ENCODE data around the gene CMPK2. TPM values are rescaled to one million over a fixed set of nuclear protein-coding genes. Genes with fewer than 3 reads are reported as not detected.

CMPK2 gene
- total RNA-seq, 1 experiment from 2014 or later: 5.0 TPM

DNA sequence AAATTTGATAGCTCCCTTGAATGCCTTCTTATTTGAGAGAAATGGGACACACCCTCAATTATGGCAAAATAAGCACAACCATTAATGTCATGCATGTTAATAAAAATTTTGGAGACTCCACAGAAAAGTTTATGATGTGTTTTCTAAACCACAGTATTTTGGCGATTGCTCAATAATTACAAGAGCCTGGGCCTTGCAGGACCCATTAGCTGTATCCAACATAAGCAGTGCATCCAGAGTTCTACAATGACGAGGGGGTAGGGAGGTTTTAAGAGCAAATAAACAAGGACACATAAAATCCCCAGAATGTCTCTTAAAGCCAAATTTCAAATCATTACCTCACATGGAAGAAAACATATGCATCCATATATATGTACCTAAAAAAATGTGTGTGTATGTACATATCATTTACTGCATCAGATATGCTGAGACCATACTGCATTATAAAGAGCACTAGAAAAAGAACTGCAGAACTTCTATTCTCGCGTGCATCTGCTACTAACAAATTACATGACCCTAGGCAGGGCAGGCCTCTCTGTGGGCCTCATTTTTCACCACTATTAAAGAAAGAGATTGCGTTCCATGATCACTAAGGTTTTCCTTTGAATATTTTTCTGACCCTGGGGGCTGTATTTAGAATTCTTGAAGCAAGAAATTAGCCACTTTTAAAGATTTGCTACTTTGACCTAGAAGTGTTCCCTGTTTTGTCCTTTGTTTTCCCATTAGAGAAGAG, 38.0 kb downstream of the CMPK2 start:
- Histone ChIP-seq H3K36me3 (ENCODE audit: low read depth, low read length) (no peaks in the 10 kb centered on the region), H3K4me3 (ENCODE audit: low read length) (no peak overlapping the region), H3K4me1 (ENCODE audit: insufficient read depth, low read length) (peaks cover 17% of the 10 kb centered on the region), H4K20me1 (ENCODE audit: low read length) (no peaks in the 10 kb centered on the region), H3K9me3 (ENCODE audit: low read length) (0 out of 2 replicates have a peak, but pooled peaks cover 8% of the 10 kb centered on the region), H3K9me2 (replicated peaks; ENCODE audit: low read length) (no peaks in the 10 kb centered on the region), H3K27ac (ENCODE audit: low read length) (peak overlapping the region; percentile 94), H3K79me2 (ENCODE audit: low read length) (no peaks in the 10 kb centered on the region), H3K4me2 (ENCODE audit: low read length) (no peak overlapping the region), H3F3A (ENCODE audit: low read length, unreplicated experiment) (no peaks in the 10 kb centered on the region), H2AFZ (ENCODE audit: low read length) (peak overlapping the region; percentile 15; the same call in 1 of the 2 replicates), H3K9ac (ENCODE audit: low read length) (peak overlapping the region; percentile 77; the same call in 1 of the 2 replicates), H3K27me3 (ENCODE audit: low read length) (peaks cover 4% of the 10 kb centered on the region; the same call in 1 of the 2 replicates)
- intact Hi-C loops (cut with micrococcal nuclease): no loop called here
- TF ChIP-seq, protein P1, sequence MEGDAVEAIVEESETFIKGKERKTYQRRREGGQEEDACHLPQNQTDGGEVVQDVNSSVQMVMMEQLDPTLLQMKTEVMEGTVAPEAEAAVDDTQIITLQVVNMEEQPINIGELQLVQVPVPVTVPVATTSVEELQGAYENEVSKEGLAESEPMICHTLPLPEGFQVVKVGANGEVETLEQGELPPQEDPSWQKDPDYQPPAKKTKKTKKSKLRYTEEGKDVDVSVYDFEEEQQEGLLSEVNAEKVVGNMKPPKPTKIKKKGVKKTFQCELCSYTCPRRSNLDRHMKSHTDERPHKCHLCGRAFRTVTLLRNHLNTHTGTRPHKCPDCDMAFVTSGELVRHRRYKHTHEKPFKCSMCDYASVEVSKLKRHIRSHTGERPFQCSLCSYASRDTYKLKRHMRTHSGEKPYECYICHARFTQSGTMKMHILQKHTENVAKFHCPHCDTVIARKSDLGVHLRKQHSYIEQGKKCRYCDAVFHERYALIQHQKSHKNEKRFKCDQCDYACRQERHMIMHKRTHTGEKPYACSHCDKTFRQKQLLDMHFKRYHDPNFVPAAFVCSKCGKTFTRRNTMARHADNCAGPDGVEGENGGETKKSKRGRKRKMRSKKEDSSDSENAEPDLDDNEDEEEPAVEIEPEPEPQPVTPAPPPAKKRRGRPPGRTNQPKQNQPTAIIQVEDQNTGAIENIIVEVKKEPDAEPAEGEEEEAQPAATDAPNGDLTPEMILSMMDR (conservative IDR thresholded peaks at IDR 0.05; ENCODE audit: low read depth, low read length): no peak
- DNase-seq: peak; percentile 35
- no TSS peak for BruUV-seq (replicated peaks)
- no peak; the same call in none of the 2 replicates for ATAC-seq
- CTCF ChIA-PET: interaction anchor here (0.6 to 0.9 kb wide), 2 partner anchors 38 to 184 kb away, joined by 3 to 4 read pairs; partner anchors contain the start of gene CMPK2
- POLR2A ChIA-PET (ENCODE audit: unreplicated experiment): interaction anchor here (0.7 kb wide), 1 partner anchor 28 kb away, joined by 3 read pairs; no protein-coding TSS in a partner anchor

DNA sequence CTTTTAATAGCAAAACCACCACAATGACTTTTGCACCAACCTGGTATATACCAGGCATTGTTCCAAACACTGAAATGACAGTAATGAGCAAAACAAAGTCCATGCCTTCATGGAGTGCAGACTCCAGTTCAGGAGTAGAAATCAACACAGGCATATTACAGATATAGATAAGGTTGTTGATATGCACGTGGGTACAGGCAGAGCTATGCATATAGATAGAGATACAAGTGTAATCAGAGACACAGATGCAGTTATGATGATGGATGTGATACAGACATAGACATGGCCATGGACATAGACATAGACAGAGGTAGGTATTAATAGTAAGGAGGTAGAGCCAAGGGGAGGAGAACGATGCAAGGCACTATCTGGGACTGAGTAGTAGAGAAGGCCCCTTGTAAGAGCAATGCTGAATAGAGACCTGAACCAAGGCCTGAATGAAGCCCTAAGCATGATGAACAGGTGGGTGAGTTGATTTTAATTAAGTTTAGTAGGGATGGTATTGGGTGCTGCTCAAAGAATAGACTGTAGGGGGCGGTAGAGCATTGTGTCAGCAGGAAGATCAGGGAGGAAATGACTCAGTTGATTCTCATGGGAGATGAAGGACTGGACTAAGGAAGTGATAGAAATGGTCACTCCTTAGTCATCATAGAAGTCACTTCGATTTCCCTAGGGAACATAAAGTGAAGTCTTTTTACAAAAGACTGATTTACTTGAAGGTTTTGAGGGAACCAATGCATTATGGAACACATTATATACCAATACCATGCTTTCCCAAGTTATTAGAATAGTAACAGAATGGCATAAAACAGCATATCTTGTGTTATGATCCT, 39.4 kb downstream of the CMPK2 start:
- Histone ChIP-seq H3F3A (ENCODE audit: low read length, unreplicated experiment) (no peaks in the 10 kb centered on the region), H3K4me3 (ENCODE audit: low read length) (no peak overlapping the region), H2AFZ (ENCODE audit: low read length) (no peak overlapping the region), H3K9me3 (ENCODE audit: low read length) (0 out of 2 replicates have a peak, but pooled peaks cover 4% of the 10 kb centered on the region), H3K4me2 (ENCODE audit: low read length) (peak overlapping the region; percentile 42; the same call in 1 of the 2 replicates), H3K27ac (ENCODE audit: low read length) (peak overlapping the region; percentile 94), H3K79me2 (ENCODE audit: low read length) (no peaks in the 10 kb centered on the region), H3K9ac (ENCODE audit: low read length) (peak overlapping the region; percentile 77), H3K27me3 (ENCODE audit: low read length) (peaks cover 14% of the 10 kb centered on the region; the same call in 1 of the 2 replicates), H3K4me1 (ENCODE audit: insufficient read depth, low read length) (peaks cover 17% of the 10 kb centered on the region), H3K9me2 (replicated peaks; ENCODE audit: low read length) (no peaks in the 10 kb centered on the region), H4K20me1 (ENCODE audit: low read length) (no peaks in the 10 kb centered on the region), H3K36me3 (ENCODE audit: low read depth, low read length) (no peaks in the 10 kb centered on the region)
- peak; percentile 90 for ATAC-seq
- TF ChIP-seq EZH2phosphoT487 (IDR thresholded peaks at IDR 0.05; ENCODE audit: borderline replicate concordance, low read length): no peak
- TF ChIP-seq, protein P1 (conservative IDR thresholded peaks at IDR 0.05; ENCODE audit: low read depth, low read length): peak; percentile 94
- TF ChIP-seq EZH2 (IDR thresholded peaks at IDR 0.05; ENCODE audit: low read length, unreplicated experiment): no peak
- intact Hi-C loops (cut with micrococcal nuclease): loop anchor here (1.0 kb wide), 4 partner anchors 40 to 258 kb away; no protein-coding TSS in a partner anchor
- BruUV-seq (replicated peaks): no TSS peak
- peak; percentile 93 for DNase-seq
- POLR2A ChIA-PET (ENCODE audit: unreplicated experiment): no interaction called here
- CTCF ChIA-PET: interaction anchor here (0.6 kb wide), 1 partner anchor 33 kb away, joined by 4 read pairs; no protein-coding TSS in a partner anchor
